WTC11 (cell line): ENCODE results near the gene GPATCH8. TPM values are rescaled to one million over a fixed set of nuclear protein-coding genes. Genes with fewer than 3 reads are reported as not detected.

Experiments used
- ATAC-seq: fragments of 200-7000 bp; cut with Tn5 transposase; 2 replicates; pipeline ENCODE4 v1.10.0; 2021; ENCODE audit warnings: mild to moderate bottlenecking, moderate library complexity
- CTCF ChIA-PET: fragments of 300-600 bp; sonication (Branson Sonifier 250); formaldehyde crosslinking; loops from one replicate; lab custom pipeline; 2021; ENCODE audit warnings: antibody characterized with exemption; lab: Charles Lee
- POLR2A ChIA-PET: fragments of 350-600 bp; sonication (Branson Sonifier 250); formaldehyde crosslinking; loops from one replicate; lab custom pipeline; 2021; ENCODE audit warnings: antibody characterized with exemption; lab: Charles Lee
- DNase-seq: peaks from one replicate; pipeline ENCODE4 v3.0.0; 2021; ENCODE audit warnings: low spot score
- H3K27ac Mint-ChIP-seq: 2 replicates; pipeline ENCODE4 v1.8.0; 2021; ENCODE audit warnings: mixed read lengths
- H3K27me3 Mint-ChIP-seq: 2 replicates; pipeline ENCODE4 v1.8.0; 2021; ENCODE audit warnings: low read depth, mild to moderate bottlenecking, moderate library complexity, mixed read lengths
- H3K36me3 Mint-ChIP-seq: 2 replicates; pipeline ENCODE4 v1.8.0; 2021; ENCODE audit warnings: mixed read lengths
- H3K4me1 Mint-ChIP-seq: 2 replicates; pipeline ENCODE4 v1.8.0; 2022; ENCODE audit warnings: mixed read lengths
- H3K4me3 Mint-ChIP-seq: 2 replicates; pipeline ENCODE4 v1.8.0; 2021; ENCODE audit warnings: mild to moderate bottlenecking, moderate library complexity, mixed read lengths
- H3K9me3 Mint-ChIP-seq: 2 replicates; pipeline ENCODE4 v1.8.0; 2021; ENCODE audit warnings: mixed read lengths
- CTCF ChIP-seq: fragments of 200-600 bp; IDR thresholded peaks from 2 replicates; pipeline ENCODE4 v1.8.0; 2022; ENCODE audit warnings: antibody characterized with exemption
- ETV6 ChIP-seq: sonication (generic); formaldehyde crosslinking; IDR thresholded peaks from 2 replicates; pipeline ENCODE4 v1.8.1; 2022; ENCODE audit warnings: mild to moderate bottlenecking, missing genetic modification reagents
- GABPB1 ChIP-seq: sonication (generic); formaldehyde crosslinking; IDR thresholded peaks from 2 replicates; pipeline ENCODE4 v1.8.1; 2023; ENCODE audit warnings: mild to moderate bottlenecking, missing genetic modification reagents
- HMGA2 ChIP-seq: fragments of 250-450 bp; sonication (Bioruptor Pico); IDR thresholded peaks from 2 replicates; pipeline ENCODE4 v1.4.0; 2021; ENCODE audit warnings: mild to moderate bottlenecking, moderate library complexity
- HMGXB4 ChIP-seq: sonication (generic); formaldehyde crosslinking; IDR thresholded peaks from 2 replicates; pipeline ENCODE4 v1.8.1; 2023; ENCODE audit warnings: mild to moderate bottlenecking, moderate library complexity, missing genetic modification reagents
- OVOL2 ChIP-seq: fragments of 250-450 bp; sonication (Bioruptor Pico); IDR thresholded peaks from 2 replicates; pipeline ENCODE4 v1.9.0; 2021; ENCODE audit warnings: mild to moderate bottlenecking, borderline replicate concordance
- PRDM15 ChIP-seq: sonication (generic); formaldehyde crosslinking; IDR thresholded peaks from 2 replicates; pipeline ENCODE4 v1.8.0; 2022; ENCODE audit warnings: missing genetic modification reagents
- RELA ChIP-seq: sonication (generic); formaldehyde crosslinking; IDR thresholded peaks from 2 replicates; pipeline ENCODE4 v1.8.1; 2022; ENCODE audit warnings: missing genetic modification reagents, mild to moderate bottlenecking, borderline replicate concordance
- ZBTB43 ChIP-seq: sonication (generic); formaldehyde crosslinking; IDR thresholded peaks from 2 replicates; pipeline ENCODE4 v1.8.1; 2023; ENCODE audit warnings: mild to moderate bottlenecking, missing genetic modification reagents
- ZNF263 ChIP-seq: sonication (generic); formaldehyde crosslinking; IDR thresholded peaks from 2 replicates; pipeline ENCODE4 v1.8.1; 2022; ENCODE audit warnings: low read depth, mild to moderate bottlenecking, moderate library complexity, missing genetic modification reagents
- ZNF671 ChIP-seq: fragments of 250-450 bp; sonication (Bioruptor Pico); IDR thresholded peaks from 2 replicates; pipeline ENCODE4 v1.8.0; 2021; ENCODE audit warnings: mild to moderate bottlenecking
- total RNA-seq: library from RNA; stranded (reverse); gene quantifications from 3 replicates; pipeline ENCODE4 v1.2.3, GENCODE V29; 2021

Gene GPATCH8
- total RNA-seq, 1 experiment from 2014 or later = 51.9 TPM

GRCh38 chr17:44376779-44377178 lies 126.4 kb downstream of the GPATCH8 start:
- ATAC-seq (no peak), DNase-seq (no peak)
- Mint-ChIP-seq H3K9me3 (no peaks in the 10 kb centered on the region), H3K36me3 (no peaks in the 10 kb centered on the region), H3K27ac (no peak overlapping the region), H3K4me3 (no peak overlapping the region), H3K4me1 (peaks cover 24% of the 10 kb centered on the region), H3K27me3 (peaks cover 4% of the 10 kb centered on the region)
- TF ChIP-seq OVOL2 (CRISPR knock-in tag) = no peak
- no peak for TF ChIP-seq ETV6
- TF ChIP-seq GABPB1 = no peak
- ChIA-PET CTCF (interaction anchor here (0.5 to 4.4 kb wide), 21 partner anchors 9 to 296 kb away, joined by 3 to 128 read pairs (median 7); partner anchors contain the start of genes FAM171A2, GRN and MEIOC), POLR2A (no interaction called here)

- H3K27me3 Mint-ChIP-seq = peaks cover 5% of the 10 kb centered on the region; the same call in 1 of the 2 replicates
- ATAC-seq (peak; percentile 46), DNase-seq (peak; percentile 74)
- CTCF ChIA-PET = interaction anchor here (0.5 to 4.4 kb wide), 40 partner anchors 9 to 535 kb away, joined by 3 to 128 read pairs (median 4); partner anchors contain the start of genes FAM171A2, FZD2, GRN and HDAC5
- POLR2A ChIA-PET = interaction anchor here (0.6 to 1.3 kb wide), 3 partner anchors 11 to 177 kb away, joined by 3 to 4 read pairs (median 3); partner anchors contain the start of gene ATXN7L3
- H3K9me3 Mint-ChIP-seq = no peaks in the 10 kb centered on the region
- no peak overlapping the region for H3K27ac Mint-ChIP-seq
- H3K36me3 Mint-ChIP-seq = no peaks in the 10 kb centered on the region
- H3K4me1 Mint-ChIP-seq = peaks cover 27% of the 10 kb centered on the region
- H3K4me3 Mint-ChIP-seq = 0 out of 2 replicates have a peak overlapping the region, but pooled peaks have one; percentile 18
- TF ChIP-seq RELA (CRISPR knock-in tag) = no peak
- peak; percentile 55 for TF ChIP-seq CTCF
- TF ChIP-seq HMGXB4 (CRISPR knock-in tag) = 0 out of 2 replicates have a peak, but pooled peaks have one; percentile 8
- no peak for TF ChIP-seq ZNF671 (CRISPR knock-in tag)
These were observed 127.1 kb downstream of the GPATCH8 start for GRCh38 chr17:44376124-44376523.

- peak overlapping the region; percentile 51 for H3K4me3 Mint-ChIP-seq
- H3K9me3 Mint-ChIP-seq = no peaks in the 10 kb centered on the region
- no peak overlapping the region for H3K27ac Mint-ChIP-seq
- H3K4me1 Mint-ChIP-seq = peaks cover 24% of the 10 kb centered on the region
- TF ChIP-seq ZNF263 (CRISPR knock-in tag) (peak; percentile 62; the same call in 1 of the 2 replicates), HMGA2 (CRISPR knock-in tag) (no peak), ZBTB43 (CRISPR knock-in tag) (peak; percentile 34; the same call in 1 of the 2 replicates), PRDM15 (peak; percentile 60)
- H3K36me3 Mint-ChIP-seq = no peaks in the 10 kb centered on the region
- POLR2A ChIA-PET = interaction anchor here (0.6 to 1.3 kb wide), 5 partner anchors 10 to 176 kb away, joined by 3 to 4 read pairs (median 3); partner anchors contain the start of genes ATXN7L3 and GRN
- DNase-seq = peak; percentile 42
- peaks cover 5% of the 10 kb centered on the region for H3K27me3 Mint-ChIP-seq
- peak; percentile 8 for ATAC-seq
- CTCF ChIA-PET = interaction anchor here (0.6 to 4.4 kb wide), 50 partner anchors 9 to 536 kb away, joined by 3 to 128 read pairs (median 4); partner anchors contain the start of genes FAM171A2, FZD2, GPATCH8 and GRN
These were observed 127.8 kb downstream of the GPATCH8 start for GRCh38 chr17:44375196-44376017.
